Measurements from ENCODE around the gene TRIP10. TPM values are rescaled to one million over a fixed set of nuclear protein-coding genes. Genes with fewer than 3 reads are reported as not detected.

TRIP10 gene
- total and polyA plus RNA-seq, 4 donors = 3.4 to 9.9 (median 7.4) TPM

- 36% methylated on average over 15 of the region's 15 CpGs for WGBS
- Histone ChIP-seq H3K4me3 (ENCODE audit: low read depth in 1 of 3, low read length in 3 of 3) (peak overlapping the region; percentile 19 to 56 (median 26)), H3K4me1 (ENCODE audit: control insufficient read depth in 4 of 4, insufficient read depth in 4 of 4, low read length in 3 of 4) (peaks cover 6 to 67% (median 51%) of the 10 kb centered on the region in 4 donors), H3K9ac (ENCODE audit: low read depth in 1 of 2, low read length in 2 of 2) (peak overlapping the region; percentile 9 to 27), H3K27ac (ENCODE audit: low read depth in 1 of 2, low read length in 2 of 2) (peak overlapping the region; percentile 67 to 84), H3K9me3 (ENCODE audit: control insufficient read depth in 4 of 4, low read length in 3 of 4) (no peaks in the 10 kb centered on the region), H3K36me3 (ENCODE audit: control insufficient read depth in 4 of 4, insufficient read depth in 3 of 4, low read depth in 1 of 4, low read length in 3 of 4) (peaks cover 0 to 3% (median under 1%) of the 10 kb centered on the region in 4 donors), H3K27me3 (ENCODE audit: control insufficient read depth in 4 of 4, insufficient read depth in 4 of 4, low read length in 3 of 4) (no peaks in the 10 kb centered on the region)
- DNase-seq (ENCODE audit: low spot score) = no peak
- no peak for TF ChIP-seq RAD21 (IDR thresholded peaks at IDR 0.05)
- TF ChIP-seq FOXA2 (IDR thresholded peaks at IDR 0.05) = no peak
- no peak for TF ChIP-seq CTCF (IDR thresholded peaks at IDR 0.05; ENCODE audit: low read depth, low read length, missing input control)
- TF ChIP-seq NR2F2 (IDR thresholded peaks at IDR 0.05) = no peak
- no peak for TF ChIP-seq ZBTB33 (IDR thresholded peaks at IDR 0.05)
- TF ChIP-seq MAX (IDR thresholded peaks at IDR 0.05) = no peak
- no peak for TF ChIP-seq HNF4A (conservative IDR thresholded peaks at IDR 0.05)
- no peak for TF ChIP-seq YY1 (IDR thresholded peaks at IDR 0.05)
- no peak for TF ChIP-seq ATF3 (IDR thresholded peaks at IDR 0.05)
- TF ChIP-seq EGR1 (IDR thresholded peaks at IDR 0.05; ENCODE audit: low read depth in 2 of 2) = no peak
- no peak for TF ChIP-seq HNF4G (IDR thresholded peaks at IDR 0.05)
- TF ChIP-seq JUND (IDR thresholded peaks at IDR 0.05) = no peak
- TF ChIP-seq FOXA1 (IDR thresholded peaks at IDR 0.05) = no peak
Measured at GRCh38 chr19:6724631-6725492, 14.6 kb upstream of the TRIP10 start.

GRCh38 chr19:6725513-6726231 lies 13.8 kb upstream of the TRIP10 start:
- H3K9ac ChIP-seq (ENCODE audit: low read depth in 1 of 2, low read length in 2 of 2) = peak overlapping the region; percentile 27 to 49
- H3K9me3 ChIP-seq (ENCODE audit: control insufficient read depth in 4 of 4, low read length in 3 of 4) = no peaks in the 10 kb centered on the region
- H3K36me3 ChIP-seq (ENCODE audit: control insufficient read depth in 4 of 4, insufficient read depth in 3 of 4, low read depth in 1 of 4, low read length in 3 of 4) = no peaks in the 10 kb centered on the region
- peaks cover 6 to 67% (median 51%) of the 10 kb centered on the region in 4 donors for H3K4me1 ChIP-seq (ENCODE audit: control insufficient read depth in 4 of 4, insufficient read depth in 4 of 4, low read length in 3 of 4)
- peak overlapping the region; percentile 19 to 56 (median 26) for H3K4me3 ChIP-seq (ENCODE audit: low read depth in 1 of 3, low read length in 3 of 3)
- no peak for DNase-seq (ENCODE audit: low spot score)
- H3K27ac ChIP-seq (ENCODE audit: low read depth in 1 of 2, low read length in 2 of 2) = peak overlapping the region; percentile 67 to 84
- no peaks in the 10 kb centered on the region for H3K27me3 ChIP-seq (ENCODE audit: control insufficient read depth in 4 of 4, insufficient read depth in 4 of 4, low read length in 3 of 4)
- WGBS = 39% methylated on average over 16 of the region's 16 CpGs
- TF ChIP-seq ZBTB33 (IDR thresholded peaks at IDR 0.05) (peak; percentile 24), FOXA2 (IDR thresholded peaks at IDR 0.05) (no peak), HNF4A (conservative IDR thresholded peaks at IDR 0.05) (peak; percentile 56 to 70), REST (IDR thresholded peaks at IDR 0.05) (peak; percentile 41), FOXA1 (IDR thresholded peaks at IDR 0.05) (no peak), EGR1 (IDR thresholded peaks at IDR 0.05; ENCODE audit: low read depth in 2 of 2) (no peak), JUND (IDR thresholded peaks at IDR 0.05) (no peak), HNF4G (IDR thresholded peaks at IDR 0.05) (peak; percentile 13), RAD21 (IDR thresholded peaks at IDR 0.05) (peak in 1 of 2 donors; percentile 9), CTCF (IDR thresholded peaks at IDR 0.05; ENCODE audit: low read depth, low read length, missing input control) (no peak), SP1 (IDR thresholded peaks at IDR 0.05) (peak; percentile 79), TAF1 (conservative IDR thresholded peaks at IDR 0.05) (peak; percentile 45)
